Vein endothelial cell (primary cell): ENCODE data around the gene PRPF4. TPM values are rescaled to one million over a fixed set of nuclear protein-coding genes. Genes with fewer than 3 reads are reported as not detected.

ENCODE experiments used
- total RNA-seq: library from RNA; depleted of rRNA; stranded (reverse); fragments of >200 nt; gene quantifications from 2 replicates; pipeline ENCODE4 v1.2.3, GENCODE V29; 2012

PRPF4 gene
- 23.2 and 28.2 TPM in 2 replicates for total RNA-seq

GRCh38 chr9:113275157-113276131 is at the start of gene PRPF4, which contains the start of gene CDC26:
TSS of gene PRPF4 (plus strand) at chr9:113275658. CDS start at chr9:113275744, 86 bp downstream.
TSS of gene CDC26 (minus strand) at chr9:113275572. CDS start at chr9:113272507, 3,065 bp downstream.

DNA sequence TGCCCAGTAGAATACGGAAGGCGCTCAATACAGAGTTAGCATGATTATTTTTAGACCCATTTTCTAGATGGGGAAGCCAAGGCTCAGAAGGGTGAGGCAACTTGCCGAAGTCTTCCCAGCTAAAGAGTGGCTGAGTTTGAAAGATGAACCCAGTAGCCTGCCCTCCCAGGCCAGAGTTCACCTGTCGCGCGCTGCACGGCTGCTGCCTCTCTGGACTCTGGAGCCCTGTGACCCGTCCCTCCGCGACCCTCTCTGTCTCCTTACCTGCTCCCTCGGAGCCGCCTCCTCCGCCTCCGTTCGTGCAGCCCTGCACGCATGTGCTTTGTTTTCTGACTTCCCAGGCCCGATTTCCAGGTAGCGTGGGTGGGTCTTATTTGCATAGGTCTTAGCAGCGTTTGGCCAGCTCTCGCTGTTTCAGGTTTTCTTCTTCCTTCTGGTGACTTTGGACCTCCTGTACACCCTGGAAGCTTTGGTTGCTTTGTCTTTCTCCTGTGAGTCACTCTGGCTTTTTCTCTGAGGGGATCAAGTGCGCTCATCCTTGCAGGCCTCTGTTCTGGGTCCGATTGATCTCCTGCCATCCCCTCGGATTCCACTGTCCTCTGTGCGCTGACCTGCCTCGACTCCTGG is 27.4 kb downstream of the PRPF4 start, which contains the start of gene RNF183:
TSS of gene RNF183 (minus strand) at position 585 of the 627 bp plus-strand sequence. CDS start 5,192 bp downstream, outside the sequence.

GRCh38 chr9:113340011-113340699 is 64.7 kb downstream of the PRPF4 start, which contains the start of gene WDR31:
TSS of gene WDR31 (minus strand) at chr9:113340275. CDS start at chr9:113332022, 8,253 bp downstream.

Other genes starting within 250 kb of the PRPF4 start
- gene ZFP37, start 218.9 kb upstream of the PRPF4 start, total RNA-seq: 1.1 and 1.3 TPM in 2 replicates
- 5.6 and 6.6 TPM in 2 replicates for gene SLC31A2, start 124.7 kb upstream of the PRPF4 start, total RNA-seq
- 24.2 and 28.8 TPM in 2 replicates for gene FKBP15, start 54.4 kb upstream of the PRPF4 start, total RNA-seq
- gene SLC31A1, start 54.1 kb upstream of the PRPF4 start, total RNA-seq: 18.0 TPM in 2 replicates
- 32.9 and 34.3 TPM in 2 replicates for gene CDC26, start 86 bp upstream of the PRPF4 start, total RNA-seq
- gene RNF183, start 27.7 kb downstream of the PRPF4 start, total RNA-seq: not detected in 2 replicates
- 0.29 and 0.33 TPM in 2 replicates for gene WDR31, start 64.6 kb downstream of the PRPF4 start, total RNA-seq
- not detected in 2 replicates for gene BSPRY, start 73.9 kb downstream of the PRPF4 start, total RNA-seq
- gene HDHD3, start 101.3 kb downstream of the PRPF4 start, total RNA-seq: 7.5 and 9.2 TPM in 2 replicates
- gene ALAD, start 125.6 kb downstream of the PRPF4 start, total RNA-seq: 13.4 and 14.3 TPM in 2 replicates
- 52.3 and 63.3 TPM in 2 replicates for gene POLE3, start 135.0 kb downstream of the PRPF4 start, total RNA-seq
- gene C9orf43, start 135.1 kb downstream of the PRPF4 start, total RNA-seq: 1.2 and 1.3 TPM in 2 replicates
- gene RGS3, start 188.1 kb downstream of the PRPF4 start, total RNA-seq: 360 and 441 TPM in 2 replicates